H1 (cell line): ENCODE measurements around the gene EML4.

Experiments
- BRCA1 ChIP-seq: IDR thresholded peaks from 2 replicates; pipeline ENCODE4 v1.6.1; 2012; ENCODE audit warnings: low read depth, low read length, improper control_type of control experiment
- CEBPB ChIP-seq: IDR thresholded peaks from 2 replicates; pipeline ENCODE4 v1.6.1; 2012; ENCODE audit warnings: low read depth, low read length
- CHD1 ChIP-seq: IDR thresholded peaks from 2 replicates; pipeline ENCODE4 v1.6.1; 2012; ENCODE audit warnings: low read depth, low read length, improper control_type of control experiment
- EGR1 ChIP-seq: IDR thresholded peaks from 2 replicates; pipeline ENCODE4 v1.6.1; 2011; ENCODE audit warnings: low read depth, low read length, borderline replicate concordance
- EZH2 ChIP-seq: fragments of 200-600 bp; sonication (generic); IDR thresholded peaks from 2 replicates; pipeline ENCODE4 v1.7.1; 2012; ENCODE audit warnings: low read depth, mild to moderate bottlenecking, moderate library complexity, low read length, inconsistent platforms; ENCODE audit not compliant: severe bottlenecking
- HDAC2 ChIP-seq, 2 experiments: fragments of 300-600 bp in 1 of 2; sonication (generic) in 1 of 2; IDR thresholded peaks; 2 replicates each; pipeline ENCODE4 v1.6.1; 2011 to 2012; ENCODE audit warnings: low read depth in 2 of 2, low read length in 2 of 2, mild to moderate bottlenecking in 2 of 2, moderate library complexity in 2 of 2, borderline replicate concordance in 1 of 2, inconsistent platforms in 1 of 2
- NANOG ChIP-seq: IDR thresholded peaks from 2 replicates; pipeline ENCODE4 v1.6.1; 2011; ENCODE audit warnings: low read length, low read depth, mild to moderate bottlenecking, inconsistent platforms; ENCODE audit not compliant: insufficient read depth, poor library complexity, severe bottlenecking
- SIN3A ChIP-seq, 2 experiments: IDR thresholded peaks in 1 of 2; conservative IDR thresholded peaks in 1 of 2; 2 replicates each; pipeline ENCODE4 v1.6.1; 2011 to 2012; ENCODE audit warnings: low read length in 2 of 2, improper control_type of control experiment in 1 of 2, low read depth in 1 of 2, mild to moderate bottlenecking in 1 of 2
- SIRT6 ChIP-seq: IDR thresholded peaks from one replicate; pipeline ENCODE4 v1.7.1; 2012; ENCODE audit warnings: low read length, inconsistent platforms
- SP1 ChIP-seq: IDR thresholded peaks from 2 replicates; pipeline ENCODE4 v1.6.1; 2011; ENCODE audit warnings: low read depth, low read length
- SP2 ChIP-seq: IDR thresholded peaks from 2 replicates; pipeline ENCODE4 v1.6.1; 2012; ENCODE audit warnings: mild to moderate bottlenecking, low read length, inconsistent platforms
- TCF12 ChIP-seq: IDR thresholded peaks from 2 replicates; pipeline ENCODE4 v1.6.1; 2011; ENCODE audit warnings: low read depth, mild to moderate bottlenecking, low read length
- TF ChIP-seq, protein P1 (sequence below), 3 experiments: IDR thresholded peaks; 1 replicate in 2 of 3; 2 replicates in 1 of 3; pipeline versions ENCODE4 v1.5.1 to v1.6.1; 2011; ENCODE audit warnings: low read length in 3 of 3, mild to moderate bottlenecking in 3 of 3, inconsistent platforms in 2 of 3, low read depth in 1 of 3, moderate library complexity in 1 of 3; ENCODE audit not compliant: insufficient read depth in 1 of 3; ENCODE audit errors: control extremely low read depth in 1 of 3
- TF ChIP-seq, protein P2 (sequence below): IDR thresholded peaks from 2 replicates; pipeline ENCODE4 v1.6.1; 2011; ENCODE audit warnings: low read length, improper control_type of control experiment

DNA sequence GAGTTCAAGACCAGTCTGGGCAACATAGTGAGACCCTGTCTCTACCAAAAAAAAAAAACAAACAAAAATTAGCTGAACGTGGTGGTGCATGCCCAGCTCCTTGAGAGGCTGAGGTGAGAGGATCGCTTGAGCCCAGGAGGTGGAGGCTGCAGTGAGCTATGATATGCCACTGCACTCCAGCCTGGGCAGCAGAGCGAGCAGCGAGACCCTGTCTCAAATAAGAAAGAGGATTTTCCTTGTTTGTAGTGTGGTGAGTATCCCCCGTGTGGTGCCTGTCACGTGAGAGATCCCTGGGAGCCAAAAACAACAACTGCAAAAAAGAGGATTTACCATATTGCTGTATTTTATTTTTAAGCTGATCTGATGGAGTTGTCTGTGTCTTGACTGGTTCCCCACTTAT lies 9.2 kb downstream of the EML4 start:
- TF ChIP-seq BRCA1 = no peak
- no peak for TF ChIP-seq NANOG
- TF ChIP-seq, protein P1, sequence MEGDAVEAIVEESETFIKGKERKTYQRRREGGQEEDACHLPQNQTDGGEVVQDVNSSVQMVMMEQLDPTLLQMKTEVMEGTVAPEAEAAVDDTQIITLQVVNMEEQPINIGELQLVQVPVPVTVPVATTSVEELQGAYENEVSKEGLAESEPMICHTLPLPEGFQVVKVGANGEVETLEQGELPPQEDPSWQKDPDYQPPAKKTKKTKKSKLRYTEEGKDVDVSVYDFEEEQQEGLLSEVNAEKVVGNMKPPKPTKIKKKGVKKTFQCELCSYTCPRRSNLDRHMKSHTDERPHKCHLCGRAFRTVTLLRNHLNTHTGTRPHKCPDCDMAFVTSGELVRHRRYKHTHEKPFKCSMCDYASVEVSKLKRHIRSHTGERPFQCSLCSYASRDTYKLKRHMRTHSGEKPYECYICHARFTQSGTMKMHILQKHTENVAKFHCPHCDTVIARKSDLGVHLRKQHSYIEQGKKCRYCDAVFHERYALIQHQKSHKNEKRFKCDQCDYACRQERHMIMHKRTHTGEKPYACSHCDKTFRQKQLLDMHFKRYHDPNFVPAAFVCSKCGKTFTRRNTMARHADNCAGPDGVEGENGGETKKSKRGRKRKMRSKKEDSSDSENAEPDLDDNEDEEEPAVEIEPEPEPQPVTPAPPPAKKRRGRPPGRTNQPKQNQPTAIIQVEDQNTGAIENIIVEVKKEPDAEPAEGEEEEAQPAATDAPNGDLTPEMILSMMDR (IDR thresholded peaks at IDR 0.05; ENCODE audit: control extremely low read depth in 1 of 3, insufficient read depth in 1 of 3, low read depth in 1 of 3, low read length in 3 of 3) = no peak
- no peak for TF ChIP-seq SIN3A (conservative IDR thresholded peaks at IDR 0.05 in 1 of 2, IDR thresholded peaks at IDR 0.05 in 1 of 2; ENCODE audit: low read depth in 1 of 2, low read length in 2 of 2)
- no peak for TF ChIP-seq SP1
- no peak for TF ChIP-seq SIRT6
- TF ChIP-seq, protein P2, sequence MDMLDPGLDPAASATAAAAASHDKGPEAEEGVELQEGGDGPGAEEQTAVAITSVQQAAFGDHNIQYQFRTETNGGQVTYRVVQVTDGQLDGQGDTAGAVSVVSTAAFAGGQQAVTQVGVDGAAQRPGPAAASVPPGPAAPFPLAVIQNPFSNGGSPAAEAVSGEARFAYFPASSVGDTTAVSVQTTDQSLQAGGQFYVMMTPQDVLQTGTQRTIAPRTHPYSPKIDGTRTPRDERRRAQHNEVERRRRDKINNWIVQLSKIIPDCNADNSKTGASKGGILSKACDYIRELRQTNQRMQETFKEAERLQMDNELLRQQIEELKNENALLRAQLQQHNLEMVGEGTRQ = no peak
- TF ChIP-seq CEBPB = no peak
- no peak for TF ChIP-seq EGR1
- no peak for TF ChIP-seq EZH2
- TF ChIP-seq CHD1 = no peak
- no peak for TF ChIP-seq SP2
- TF ChIP-seq TCF12 = no peak
- no peak for TF ChIP-seq HDAC2 (IDR thresholded peaks at IDR 0.05; ENCODE audit: borderline replicate concordance in 1 of 2, low read depth in 2 of 2, low read length in 2 of 2)
